Smooth muscle cell (in vitro differentiated cells): ENCODE results near the gene FNIP2. TPM values are rescaled to one million over a fixed set of nuclear protein-coding genes. Genes with fewer than 3 reads are reported as not detected.

Source experiments
- DNase-seq: peaks from one replicate; lab custom pipeline; 2025; ENCODE audit not compliant: unreplicated experiment; lab: John Stamatoyannopoulos, UW
- H2AFZ ChIP-seq: fragments of 200-600 bp; sonication (generic); 2 replicates; pipeline ENCODE4 v1.6.0; 2016; ENCODE audit warnings: antibody characterized with exemption, low read depth, mild to moderate bottlenecking
- H3F3A ChIP-seq: fragments of 200-600 bp; sonication (generic); 2 replicates; pipeline ENCODE4 v1.6.0; 2017; ENCODE audit warnings: antibody characterized with exemption, low read depth
- H3K27ac ChIP-seq: fragments of 200-600 bp; sonication (generic); 2 replicates; pipeline ENCODE4 v1.5.1; 2016; ENCODE audit warnings: low read depth, mild to moderate bottlenecking
- H3K27me3 ChIP-seq: fragments of 200-600 bp; sonication (generic); 2 replicates; pipeline ENCODE4 v1.6.1; 2016; ENCODE audit warnings: low read depth, mild to moderate bottlenecking
- H3K36me3 ChIP-seq: fragments of 200-600 bp; sonication (generic); 2 replicates; pipeline ENCODE4 v1.5.1; 2016; ENCODE audit warnings: low read depth
- H3K4me1 ChIP-seq: fragments of 200-600 bp; sonication (generic); 2 replicates; pipeline ENCODE4 v1.5.1; 2016; ENCODE audit warnings: low read depth
- H3K4me2 ChIP-seq: fragments of 200-600 bp; sonication (generic); 2 replicates; pipeline ENCODE4 v1.6.0; 2016; ENCODE audit warnings: mild to moderate bottlenecking
- H3K4me3 ChIP-seq: fragments of 200-600 bp; sonication (generic); 2 replicates; pipeline ENCODE4 v1.5.1; 2016; ENCODE audit warnings: mild to moderate bottlenecking
- H3K79me2 ChIP-seq: fragments of 200-600 bp; sonication (generic); 2 replicates; pipeline ENCODE4 v1.6.0; 2016; ENCODE audit warnings: low read depth, mild to moderate bottlenecking
- H3K9ac ChIP-seq: fragments of 200-600 bp; sonication (generic); 2 replicates; pipeline ENCODE4 v1.6.0; 2016; ENCODE audit warnings: low read depth
- H3K9me3 ChIP-seq: fragments of 200-600 bp; sonication (generic); replicated peaks from 2 replicates; pipeline ENCODE4 v1.5.1; 2016; ENCODE audit warnings: low read depth
- H4K20me1 ChIP-seq: fragments of 200-600 bp; sonication (generic); 2 replicates; pipeline ENCODE4 v1.6.0; 2016; ENCODE audit warnings: low read depth
- CTCF ChIP-seq: fragments of 200-600 bp; sonication (generic); IDR thresholded peaks from 2 replicates; pipeline ENCODE4 v1.5.1; 2017; ENCODE audit warnings: borderline replicate concordance, mild to moderate bottlenecking, antibody characterized with exemption; ENCODE audit not compliant: insufficient read depth, poor library complexity, severe bottlenecking
- WGBS: methylation state at CpG from one replicate; pipeline ENCODE4 v1.1.7; 2016; ENCODE audit warnings: low lambda C conversion rate; 5-methylcytosine and 5-hydroxymethylcytosine counted together
- polyA plus RNA-seq: library from polyadenylated mRNA; unstranded; fragments of >200 nt; fragmentation: Nextera tagmentation; extraction: Ambion mirVana; gene quantifications from 2 replicates; pipeline ENCODE4 v1.2.1, GENCODE V29; 2016
- total RNA-seq: library from RNA; depleted of rRNA; stranded (reverse); fragments of >200 nt; gene quantifications from 2 replicates; pipeline ENCODE4 v1.2.3, GENCODE V29; 2014

FNIP2 gene
- total and polyA plus RNA-seq, 2 experiments from 2014 or later: 10.4 to 36.3 TPM

GRCh38 chr4:158835226-158836001 lies 66.6 kb downstream of the FNIP2 start:
- Histone ChIP-seq H3K27ac (peak overlapping the region; percentile 38), H4K20me1 (no peaks in the 10 kb centered on the region), H3K9me3 (no peaks in the 10 kb centered on the region), H3K4me1 (no peaks in the 10 kb centered on the region), H3K27me3 (no peaks in the 10 kb centered on the region), H3K9ac (no peak overlapping the region), H3K4me3 (no peak overlapping the region), H3K36me3 (no peaks in the 10 kb centered on the region), H3K4me2 (no peak overlapping the region), H3F3A (no peaks in the 10 kb centered on the region), H3K79me2 (no peaks in the 10 kb centered on the region), H2AFZ (no peak overlapping the region)
- DNase-seq: no peak
- 72% methylated on average over 2 of the region's 2 CpGs for WGBS
- TF ChIP-seq CTCF: no peak

- 73% methylated on average over 1 of the region's 1 CpG for WGBS
- Histone ChIP-seq H2AFZ (no peak overlapping the region), H3K27ac (no peak overlapping the region), H3F3A (no peaks in the 10 kb centered on the region), H3K9ac (no peak overlapping the region), H3K9me3 (no peaks in the 10 kb centered on the region), H4K20me1 (no peaks in the 10 kb centered on the region), H3K4me3 (no peak overlapping the region), H3K79me2 (no peaks in the 10 kb centered on the region), H3K4me2 (no peak overlapping the region), H3K27me3 (no peaks in the 10 kb centered on the region), H3K36me3 (no peaks in the 10 kb centered on the region), H3K4me1 (no peaks in the 10 kb centered on the region)
- no peak for DNase-seq
- TF ChIP-seq CTCF: no peak
Measured at GRCh38 chr4:158836002-158836369, 67.2 kb downstream of the FNIP2 start.

GRCh38 chr4:158836828-158837449 lies 68.1 kb downstream of the FNIP2 start:
- Histone ChIP-seq H2AFZ (no peak overlapping the region), H3K9ac (no peak overlapping the region), H3K9me3 (no peaks in the 10 kb centered on the region), H3K4me2 (no peak overlapping the region), H3F3A (no peaks in the 10 kb centered on the region), H4K20me1 (no peaks in the 10 kb centered on the region), H3K27me3 (no peaks in the 10 kb centered on the region), H3K4me3 (no peak overlapping the region), H3K4me1 (no peaks in the 10 kb centered on the region), H3K79me2 (no peaks in the 10 kb centered on the region), H3K36me3 (no peaks in the 10 kb centered on the region), H3K27ac (no peak overlapping the region)
- no peak for TF ChIP-seq CTCF
- no peak for DNase-seq
- 93% methylated on average over 4 of the region's 4 CpGs for WGBS
